HCT116 (cell line): ENCODE results near the gene C6orf132. TPM values are rescaled to one million over a fixed set of nuclear protein-coding genes. Genes with fewer than 3 reads are reported as not detected.

Source experiments
- ATAC-seq: fragments of 200-7000 bp; cut with Tn5 transposase; 2 replicates; pipeline ENCODE4 v1.9.1; 2020; ENCODE audit warnings: mild to moderate bottlenecking, moderate library complexity
- BruUV-seq: library from RNA; stranded (reverse); fragments of 400-500 nt; replicated peaks from 2 replicates; lab custom pipeline; 2021; lab: Mats Ljungman, UMichigan
- CTCF ChIA-PET: fragments of 300-600 bp; sonication (Branson Sonifier 250); formaldehyde crosslinking; loops from one replicate; lab custom pipeline; 2021; ENCODE audit warnings: antibody characterized with exemption; lab: Charles Lee
- POLR2A ChIA-PET: fragments of 300-600, 350-600 bp; sonication (Branson Sonifier 250); formaldehyde crosslinking; loops from one replicate; lab custom pipeline; 2021; ENCODE audit warnings: antibody characterized with exemption; lab: Charles Lee
- RAD21 ChIA-PET, 2 experiments: fragments of 300-600 bp; sonication (Branson Sonifier 250); formaldehyde crosslinking; loops; one replicate each; lab custom pipeline; 2023; ENCODE audit warnings: low total read pairs in 2 of 2; ENCODE audit not compliant: uncharacterized antibody in 2 of 2, unreplicated experiment in 2 of 2, low non-redundant PET in 1 of 2; lab: Charles Lee
- DNase-seq: peaks from one replicate; pipeline ENCODE4 v3.0.0-alpha.2; 2010; ENCODE audit warnings: low read depth, low spot score
- H2AFZ ChIP-seq: fragments of 200-600 bp; shearing (Covaris generic), sonication (generic); 2 replicates; pipeline ENCODE4 v1.6.1; 2017; ENCODE audit warnings: low read depth, mixed run types, mixed read lengths, antibody characterized with exemption, low read length; ENCODE audit not compliant: poor library complexity, severe bottlenecking
- H3K27ac ChIP-seq: 2 replicates; pipeline ENCODE4 v1.5.1; 2012; ENCODE audit warnings: low read depth, low read length
- H3K27me3 ChIP-seq: fragments of 200-600 bp; sonication (generic); 2 replicates; pipeline ENCODE4 v1.6.1; 2016; ENCODE audit warnings: mixed run types, low read length, mixed read lengths; ENCODE audit not compliant: insufficient read depth
- H3K36me3 ChIP-seq, 2 experiments: fragments of 200-500 bp in 1 of 2; fragments of 200-600 bp in 1 of 2; sonication (Bioruptor generic) in 1 of 2; sonication (generic) in 1 of 2; 2 replicates each; pipeline versions ENCODE4 v1.5.1 to v1.6.1; 2014 to 2016; ENCODE audit warnings: low read length in 2 of 2, inconsistent platforms in 1 of 2, mixed read lengths in 1 of 2, mixed run types in 1 of 2; ENCODE audit not compliant: insufficient read depth in 2 of 2, control insufficient read depth in 1 of 2
- H3K4me1 ChIP-seq, 2 experiments: fragments of 200-600 bp in 1 of 2; sonication (generic) in 1 of 2; 2 replicates each; pipeline versions ENCODE4 v1.5.1 to v1.6.1; 2012 to 2017; ENCODE audit warnings: low read length in 2 of 2, inconsistent platforms in 1 of 2, mild to moderate bottlenecking in 1 of 2, mixed read lengths in 1 of 2, mixed run types in 1 of 2, moderate library complexity in 1 of 2; ENCODE audit not compliant: insufficient read depth in 2 of 2, control insufficient read depth in 1 of 2
- H3K4me2 ChIP-seq: fragments of 200-600 bp; sonication (generic); 2 replicates; pipeline ENCODE4 v1.6.1; 2017; ENCODE audit warnings: mixed run types, low read length, mixed read lengths
- H3K4me3 ChIP-seq, 2 experiments: fragments of 200-600 bp in 1 of 2; sonication (generic) in 1 of 2; replicated peaks in 1 of 2; 2 replicates each; pipeline ENCODE4 v1.5.1; 2011 to 2016; ENCODE audit warnings: low read length in 2 of 2, control low read depth in 1 of 2, low read depth in 1 of 2, mild to moderate bottlenecking in 1 of 2, mixed read lengths in 1 of 2, mixed run types in 1 of 2
- H3K79me2 ChIP-seq: fragments of 200-600 bp; sonication (generic); 2 replicates; pipeline ENCODE4 v1.6.1; 2017; ENCODE audit warnings: mild to moderate bottlenecking, mixed run types, low read length, moderate library complexity, mixed read lengths; ENCODE audit not compliant: insufficient read depth
- H3K9ac ChIP-seq: fragments of 200-600 bp; sonication (generic); 2 replicates; pipeline ENCODE4 v1.6.1; 2016; ENCODE audit warnings: low read length, mixed read lengths
- H3K9me2 ChIP-seq: fragments of 200-600 bp; sonication (generic), shearing (Covaris generic); 2 replicates; pipeline ENCODE4 v1.6.1; 2017; ENCODE audit warnings: mixed run types, mild to moderate bottlenecking, moderate library complexity; ENCODE audit not compliant: insufficient read depth
- H3K9me3 ChIP-seq, 2 experiments: fragments of 200-500 bp in 1 of 2; fragments of 200-600 bp in 1 of 2; sonication (Bioruptor generic) in 1 of 2; sonication (generic) in 1 of 2; 2 replicates each; pipeline ENCODE4 v1.6.1; 2014 to 2017; ENCODE audit warnings: low read length in 2 of 2, mixed read lengths in 2 of 2, inconsistent platforms in 1 of 2, low read depth in 1 of 2, mild to moderate bottlenecking in 1 of 2, mixed run types in 1 of 2, moderate library complexity in 1 of 2; ENCODE audit not compliant: control insufficient read depth in 1 of 2, insufficient read depth in 1 of 2
- H4K20me1 ChIP-seq: fragments of 200-600 bp; sonication (generic), shearing (Covaris generic); 2 replicates; pipeline ENCODE4 v1.6.1; 2017; ENCODE audit warnings: mixed run types, mild to moderate bottlenecking, moderate library complexity; ENCODE audit not compliant: insufficient read depth
- EGR1 ChIP-seq: IDR thresholded peaks from 2 replicates; pipeline ENCODE4 v1.6.1; 2012; ENCODE audit warnings: low read depth
- EZH2phosphoT487 ChIP-seq: fragments of 200-600 bp; IDR thresholded peaks from 2 replicates; pipeline ENCODE4 v1.6.1; 2018; ENCODE audit warnings: antibody characterized with exemption, borderline replicate concordance
- POLR2A ChIP-seq: IDR thresholded peaks from 2 replicates; pipeline ENCODE4 v1.7.0; 2011; ENCODE audit warnings: borderline replicate concordance; ENCODE audit not compliant: insufficient read depth, insufficient read length; ENCODE audit errors: extremely low read depth
- POLR2AphosphoS5 ChIP-seq: IDR thresholded peaks from 2 replicates; pipeline ENCODE4 v1.6.1; 2011; ENCODE audit warnings: mild to moderate bottlenecking, low read depth, low read length, moderate library complexity
- SRF ChIP-seq: IDR thresholded peaks from 2 replicates; pipeline ENCODE4 v1.6.1; 2012; ENCODE audit warnings: low read depth
- ZFX ChIP-seq: fragments of 450-650 bp; IDR thresholded peaks from 2 replicates; pipeline ENCODE4 v1.6.1; 2017
- intact Hi-C: fragments of 100-400 bp; cut with micrococcal nuclease; formaldehyde crosslinking; loops from 2 replicates; pipeline ENCODE4 v1.10.0; 2022
- total RNA-seq: library from RNA; stranded (reverse); gene quantifications from one replicate; pipeline ENCODE4 v1.2.1, GENCODE V29; 2021; ENCODE audit not compliant: unreplicated experiment
- TF ChIP-seq, protein P1 (sequence below): IDR thresholded peaks from 2 replicates; pipeline ENCODE4 v1.6.1; 2012; ENCODE audit warnings: low read depth

The C6orf132 gene
- total RNA-seq, 1 experiment from 2014 or later = 18.9 TPM

- TF ChIP-seq EZH2phosphoT487 (no peak), ZFX (no peak), POLR2A (no peak)
Measured at GRCh38 chr6:42147138-42147562, 4.7 kb upstream of the C6orf132 start (continued).

DNA sequence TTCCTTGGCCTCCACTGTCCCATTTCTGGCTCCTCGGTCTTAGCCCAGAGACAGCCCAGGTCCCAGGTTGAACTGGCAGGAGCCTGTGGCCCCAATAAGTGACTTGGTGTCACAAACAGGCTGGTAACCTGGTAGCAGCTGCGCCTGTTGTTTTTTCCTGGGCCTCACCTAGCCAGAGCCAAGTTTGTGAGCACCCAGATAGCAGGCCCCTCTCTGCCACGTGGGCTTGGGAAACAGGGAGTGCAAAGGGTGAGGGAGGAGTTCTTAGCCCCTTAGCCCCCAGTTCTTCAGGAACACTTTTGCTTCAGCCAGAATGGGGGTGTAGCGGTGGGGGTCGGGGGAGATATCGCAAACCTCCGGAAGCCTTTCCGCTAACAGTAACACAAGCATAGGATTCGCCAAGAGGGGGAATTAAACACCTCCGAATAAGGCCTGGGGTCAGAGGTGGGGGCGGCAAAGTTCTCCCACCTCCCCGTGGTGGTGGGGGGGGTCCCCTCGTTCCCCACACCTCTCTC, 760 bp downstream of the C6orf132 start:
- DNase-seq (no peak), ATAC-seq (no peak)
- H3K9me3 ChIP-seq = no peaks in the 10 kb centered on the region
- peaks cover 47% of the 10 kb centered on the region for H3K79me2 ChIP-seq
- no peaks in the 10 kb centered on the region for H4K20me1 ChIP-seq
- peaks cover 54 to 65% of the 10 kb centered on the region in 2 experiments for H3K4me1 ChIP-seq
- H3K4me2 ChIP-seq = peak overlapping the region; percentile 100
- no peak overlapping the region for H2AFZ ChIP-seq
- intact Hi-C loops = loop anchor here (2.0 to 5.0 kb wide), 2 partner anchors 23 to 39 kb away; no protein-coding TSS in a partner anchor
- no peaks in the 10 kb centered on the region for H3K9me2 ChIP-seq
- H3K36me3 ChIP-seq = no peaks in the 10 kb centered on the region; a peak in 1 of 4 replicates
- H3K27me3 ChIP-seq = no peaks in the 10 kb centered on the region
- H3K9ac ChIP-seq = peak overlapping the region; percentile 93
- CTCF ChIA-PET = no interaction called here
- POLR2A ChIA-PET = no interaction called here
- H3K4me3 ChIP-seq = peak overlapping the region; percentile 76 to 88
- no TSS peak for BruUV-seq
- H3K27ac ChIP-seq = peak overlapping the region; percentile 77
- TF ChIP-seq EGR1 (no peak), ZFX (0 out of 2 replicates have a peak, but pooled peaks have one; percentile 21)
- RAD21 ChIA-PET = no interaction called here

DNA sequence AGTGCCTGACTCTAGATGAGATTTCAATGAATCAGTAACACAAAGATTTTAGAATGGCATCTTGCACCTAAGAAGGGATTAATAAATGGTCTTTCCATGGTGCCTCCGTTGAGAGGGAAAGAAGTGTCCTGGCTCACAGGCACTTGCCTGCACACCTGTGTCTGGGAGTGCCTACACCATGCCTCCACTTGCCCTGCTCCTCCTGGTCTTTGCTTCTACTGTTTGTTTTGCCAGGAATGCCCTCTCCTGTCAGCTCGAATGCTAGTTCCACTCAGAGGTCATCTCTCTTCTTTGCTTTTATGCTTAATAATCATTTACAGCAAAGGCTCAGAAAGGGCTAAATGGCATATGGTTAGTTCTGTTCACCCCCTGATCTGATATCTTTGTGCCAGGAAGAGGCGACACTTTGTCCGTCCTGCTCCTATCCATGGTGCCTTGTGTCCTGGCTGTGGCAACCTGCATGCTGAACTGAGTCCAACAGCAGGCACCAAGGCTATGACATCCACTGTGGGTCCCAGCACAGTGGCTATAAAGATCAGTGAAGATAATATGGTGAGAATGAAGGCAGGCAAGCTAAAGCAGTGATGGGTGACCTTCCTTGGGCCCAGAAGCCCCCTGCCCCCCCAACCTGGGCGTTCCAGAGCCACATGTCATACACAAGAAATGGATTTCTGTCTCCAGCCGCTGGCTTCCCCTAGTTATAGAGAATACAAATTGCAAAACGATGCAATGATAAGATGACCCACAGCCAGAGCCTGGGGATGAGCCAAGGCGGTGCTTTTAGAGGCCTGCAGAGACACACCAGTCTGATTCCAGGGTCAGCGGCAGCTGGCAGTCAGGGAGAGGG, 1.4 kb downstream of the C6orf132 start:
- peak overlapping the region; percentile 93 for H3K9ac ChIP-seq
- TSS peak; percentile 30 for BruUV-seq
- no peaks in the 10 kb centered on the region for H3K9me3 ChIP-seq
- no peak for ATAC-seq
- CTCF ChIA-PET = no interaction called here
- H3K27ac ChIP-seq = peak overlapping the region; percentile 77
- peaks cover 54% of the 10 kb centered on the region for H3K79me2 ChIP-seq
- peak overlapping the region; percentile 76 to 88 for H3K4me3 ChIP-seq
- no peak for DNase-seq
- peak overlapping the region; percentile 100 for H3K4me2 ChIP-seq
- RAD21 ChIA-PET = no interaction called here
- H3K36me3 ChIP-seq = no peaks in the 10 kb centered on the region; a peak in 1 of 4 replicates
- no peaks in the 10 kb centered on the region for H3K9me2 ChIP-seq
- intact Hi-C loops = loop anchor here (5.0 kb wide), 1 partner anchor 39 kb away; no protein-coding TSS in a partner anchor
- TF ChIP-seq POLR2AphosphoS5 (no peak), POLR2A (no peak), SRF (no peak)
- TF ChIP-seq, protein P1, sequence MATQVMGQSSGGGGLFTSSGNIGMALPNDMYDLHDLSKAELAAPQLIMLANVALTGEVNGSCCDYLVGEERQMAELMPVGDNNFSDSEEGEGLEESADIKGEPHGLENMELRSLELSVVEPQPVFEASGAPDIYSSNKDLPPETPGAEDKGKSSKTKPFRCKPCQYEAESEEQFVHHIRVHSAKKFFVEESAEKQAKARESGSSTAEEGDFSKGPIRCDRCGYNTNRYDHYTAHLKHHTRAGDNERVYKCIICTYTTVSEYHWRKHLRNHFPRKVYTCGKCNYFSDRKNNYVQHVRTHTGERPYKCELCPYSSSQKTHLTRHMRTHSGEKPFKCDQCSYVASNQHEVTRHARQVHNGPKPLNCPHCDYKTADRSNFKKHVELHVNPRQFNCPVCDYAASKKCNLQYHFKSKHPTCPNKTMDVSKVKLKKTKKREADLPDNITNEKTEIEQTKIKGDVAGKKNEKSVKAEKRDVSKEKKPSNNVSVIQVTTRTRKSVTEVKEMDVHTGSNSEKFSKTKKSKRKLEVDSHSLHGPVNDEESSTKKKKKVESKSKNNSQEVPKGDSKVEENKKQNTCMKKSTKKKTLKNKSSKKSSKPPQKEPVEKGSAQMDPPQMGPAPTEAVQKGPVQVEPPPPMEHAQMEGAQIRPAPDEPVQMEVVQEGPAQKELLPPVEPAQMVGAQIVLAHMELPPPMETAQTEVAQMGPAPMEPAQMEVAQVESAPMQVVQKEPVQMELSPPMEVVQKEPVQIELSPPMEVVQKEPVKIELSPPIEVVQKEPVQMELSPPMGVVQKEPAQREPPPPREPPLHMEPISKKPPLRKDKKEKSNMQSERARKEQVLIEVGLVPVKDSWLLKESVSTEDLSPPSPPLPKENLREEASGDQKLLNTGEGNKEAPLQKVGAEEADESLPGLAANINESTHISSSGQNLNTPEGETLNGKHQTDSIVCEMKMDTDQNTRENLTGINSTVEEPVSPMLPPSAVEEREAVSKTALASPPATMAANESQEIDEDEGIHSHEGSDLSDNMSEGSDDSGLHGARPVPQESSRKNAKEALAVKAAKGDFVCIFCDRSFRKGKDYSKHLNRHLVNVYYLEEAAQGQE = no peak
- peaks cover 61 to 72% of the 10 kb centered on the region in 2 experiments for H3K4me1 ChIP-seq
- H4K20me1 ChIP-seq = no peaks in the 10 kb centered on the region
- no peaks in the 10 kb centered on the region for H3K27me3 ChIP-seq
- POLR2A ChIA-PET = no interaction called here
- no peak overlapping the region for H2AFZ ChIP-seq
